OCI-LY7 (cell line): ENCODE measurements around the gene FARSB.

ENCODE experiments used
- EZH2phosphoT487 ChIP-seq: fragments of 200-600 bp; sonication (generic); IDR thresholded peaks from 2 replicates; pipeline ENCODE4 v1.6.1; 2018; ENCODE audit warnings: low read depth, borderline replicate concordance, mild to moderate bottlenecking, mixed run types, antibody characterized with exemption, low read length, moderate library complexity, mixed read lengths
- TF ChIP-seq, protein P1 (sequence below): fragments of 200-600 bp; sonication (generic); conservative IDR thresholded peaks from 2 replicates; pipeline ENCODE4 v1.5.1; 2014; ENCODE audit warnings: mild to moderate bottlenecking, antibody characterized with exemption, low read length, moderate library complexity, mixed read lengths

DNA sequence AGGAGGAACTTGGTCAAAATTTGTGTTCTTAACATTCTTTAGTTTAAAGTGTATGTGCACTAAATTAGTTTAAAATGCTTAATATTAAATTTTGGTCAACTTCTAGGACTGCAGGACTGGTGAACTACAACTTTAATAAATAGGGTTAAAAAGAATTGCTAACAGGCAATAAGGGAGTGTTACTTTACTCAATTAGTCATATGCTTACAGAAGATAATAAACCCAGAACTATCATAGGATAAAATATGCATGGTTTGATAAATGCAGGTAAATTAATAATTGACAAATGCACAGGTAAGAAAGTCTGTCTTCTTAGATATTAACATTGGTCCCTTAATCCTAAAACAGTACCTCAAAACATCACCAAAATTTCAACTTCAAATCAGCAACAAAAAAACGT, 20.6 kb downstream of the FARSB start:
- TF ChIP-seq, protein P1, sequence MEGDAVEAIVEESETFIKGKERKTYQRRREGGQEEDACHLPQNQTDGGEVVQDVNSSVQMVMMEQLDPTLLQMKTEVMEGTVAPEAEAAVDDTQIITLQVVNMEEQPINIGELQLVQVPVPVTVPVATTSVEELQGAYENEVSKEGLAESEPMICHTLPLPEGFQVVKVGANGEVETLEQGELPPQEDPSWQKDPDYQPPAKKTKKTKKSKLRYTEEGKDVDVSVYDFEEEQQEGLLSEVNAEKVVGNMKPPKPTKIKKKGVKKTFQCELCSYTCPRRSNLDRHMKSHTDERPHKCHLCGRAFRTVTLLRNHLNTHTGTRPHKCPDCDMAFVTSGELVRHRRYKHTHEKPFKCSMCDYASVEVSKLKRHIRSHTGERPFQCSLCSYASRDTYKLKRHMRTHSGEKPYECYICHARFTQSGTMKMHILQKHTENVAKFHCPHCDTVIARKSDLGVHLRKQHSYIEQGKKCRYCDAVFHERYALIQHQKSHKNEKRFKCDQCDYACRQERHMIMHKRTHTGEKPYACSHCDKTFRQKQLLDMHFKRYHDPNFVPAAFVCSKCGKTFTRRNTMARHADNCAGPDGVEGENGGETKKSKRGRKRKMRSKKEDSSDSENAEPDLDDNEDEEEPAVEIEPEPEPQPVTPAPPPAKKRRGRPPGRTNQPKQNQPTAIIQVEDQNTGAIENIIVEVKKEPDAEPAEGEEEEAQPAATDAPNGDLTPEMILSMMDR = no peak
- no peak for TF ChIP-seq EZH2phosphoT487
